GM23338 (cell line): ENCODE measurements around the gene ACTBL2. TPM values are rescaled to one million over a fixed set of nuclear protein-coding genes. Genes with fewer than 3 reads are reported as not detected.

Source experiments
- ATAC-seq: fragments of 200-7000 bp; cut with Tn5 transposase; 3 replicates; pipeline ENCODE4 v1.9.1; 2020
- DNase-seq: peaks from one replicate; pipeline ENCODE4 v3.0.0-alpha.2; 2015; ENCODE audit warnings: low spot score
- H2AFZ ChIP-seq: fragments of 200-600 bp; sonication (generic); 2 replicates; pipeline ENCODE4 v1.8.0; 2016; ENCODE audit warnings: antibody characterized with exemption, mild to moderate bottlenecking, moderate library complexity
- H3F3A ChIP-seq: fragments of 200-600 bp; sonication (generic); replicated peaks from 2 replicates; pipeline ENCODE4 v1.8.0; 2017; ENCODE audit warnings: antibody characterized with exemption, mixed run types, low read depth
- H3K27ac ChIP-seq: fragments of 200-600 bp; sonication (generic); 2 replicates; pipeline ENCODE4 v1.6.1; 2016; ENCODE audit warnings: low read depth
- H3K27me3 ChIP-seq: fragments of 200-600 bp; sonication (generic); 2 replicates; pipeline ENCODE4 v1.8.0; 2016; ENCODE audit warnings: mild to moderate bottlenecking, mixed run types, moderate library complexity; ENCODE audit not compliant: insufficient read depth
- H3K36me3 ChIP-seq: fragments of 200-600 bp; sonication (generic); 2 replicates; pipeline ENCODE4 v1.8.0; 2016; ENCODE audit warnings: mild to moderate bottlenecking; ENCODE audit not compliant: insufficient read depth
- H3K4me1 ChIP-seq: fragments of 200-600 bp; sonication (generic); 2 replicates; pipeline ENCODE4 v1.8.0; 2016; ENCODE audit warnings: mild to moderate bottlenecking, moderate library complexity; ENCODE audit not compliant: insufficient read depth
- H3K4me2 ChIP-seq: fragments of 200-600 bp; sonication (generic); 2 replicates; pipeline ENCODE4 v1.7.1; 2017; ENCODE audit warnings: mixed run types
- H3K4me3 ChIP-seq: fragments of 200-600 bp; sonication (generic); 2 replicates; pipeline ENCODE4 v1.6.1; 2016; ENCODE audit warnings: mixed run types
- H3K79me2 ChIP-seq: fragments of 200-600 bp; sonication (generic); replicated peaks from 2 replicates; pipeline ENCODE4 v1.8.0; 2017; ENCODE audit warnings: mild to moderate bottlenecking; ENCODE audit not compliant: insufficient read depth
- H3K9me2 ChIP-seq: fragments of 200-600 bp; sonication (generic); 2 replicates; pipeline ENCODE4 v1.8.0; 2017; ENCODE audit not compliant: insufficient read depth
- H4K20me1 ChIP-seq: fragments of 200-600 bp; sonication (generic); replicated peaks from 2 replicates; pipeline ENCODE4 v1.8.0; 2017; ENCODE audit warnings: mild to moderate bottlenecking; ENCODE audit not compliant: insufficient read depth
- H3K27ac Mint-ChIP-seq: 2 replicates; pipeline ENCODE4 v1.8.0; 2020; ENCODE audit warnings: inconsistent platforms, mild to moderate bottlenecking, moderate library complexity, mixed read lengths
- H3K27me3 Mint-ChIP-seq: 3 replicates; pipeline ENCODE4 v1.8.0; 2022; ENCODE audit warnings: low read depth, mild to moderate bottlenecking, moderate library complexity, mixed read lengths, inconsistent platforms; ENCODE audit not compliant: insufficient read depth, poor library complexity
- H3K36me3 Mint-ChIP-seq: 3 replicates; pipeline ENCODE4 v1.8.0; 2021; ENCODE audit warnings: low read depth, mild to moderate bottlenecking, inconsistent platforms, moderate library complexity, mixed read lengths
- H3K4me1 Mint-ChIP-seq: 3 replicates; pipeline ENCODE4 v1.8.0; 2020; ENCODE audit warnings: mild to moderate bottlenecking, inconsistent platforms, mixed read lengths
- H3K4me3 Mint-ChIP-seq: 3 replicates; pipeline ENCODE4 v1.8.0; 2021; ENCODE audit warnings: moderate library complexity, mild to moderate bottlenecking, inconsistent platforms, mixed read lengths
- H3K9me3 Mint-ChIP-seq: 3 replicates; pipeline ENCODE4 v1.8.0; 2020; ENCODE audit warnings: moderate library complexity, mild to moderate bottlenecking, inconsistent platforms, mixed read lengths
- EZH2 ChIP-seq: fragments of 200-600 bp; sonication (generic); IDR thresholded peaks from one replicate; pipeline ENCODE4 v1.8.0; 2017; ENCODE audit warnings: antibody characterized with exemption, mild to moderate bottlenecking, low read depth; ENCODE audit not compliant: unreplicated experiment
- POLR2AphosphoS5 ChIP-seq: IDR thresholded peaks from 2 replicates; pipeline ENCODE4 v1.6.1; 2016; ENCODE audit warnings: antibody characterized with exemption, low read depth
- polyA plus RNA-seq: library from polyadenylated mRNA; unstranded; fragments of >200 nt; fragmentation: Nextera tagmentation; extraction: Ambion mirVana; gene quantifications from 2 replicates; pipeline ENCODE4 v1.2.1, GENCODE V29; 2016
- total RNA-seq: library from RNA; depleted of rRNA; stranded (reverse); fragments of >200 nt; shearing (Covaris generic); gene quantifications from 2 replicates; pipeline ENCODE4 v1.2.3, GENCODE V29; 2014
- TF ChIP-seq, protein P1 (sequence below): fragments of 250-450 bp; sonication (Bioruptor Pico); IDR thresholded peaks from 2 replicates; pipeline ENCODE4 v1.5.0; 2020; ENCODE audit warnings: mild to moderate bottlenecking, moderate library complexity
- TF ChIP-seq, protein P2 (sequence below): IDR thresholded peaks from one replicate; pipeline ENCODE4 v1.6.1; 2018; ENCODE audit warnings: antibody characterized with exemption; ENCODE audit not compliant: unreplicated experiment
- TF ChIP-seq, protein P3 (sequence below): IDR thresholded peaks from 2 replicates; pipeline ENCODE4 v1.6.1; 2016; ENCODE audit warnings: antibody characterized with exemption

Gene ACTBL2
- total and polyA plus RNA-seq, 2 experiments from 2014 or later, result not detected

DNA sequence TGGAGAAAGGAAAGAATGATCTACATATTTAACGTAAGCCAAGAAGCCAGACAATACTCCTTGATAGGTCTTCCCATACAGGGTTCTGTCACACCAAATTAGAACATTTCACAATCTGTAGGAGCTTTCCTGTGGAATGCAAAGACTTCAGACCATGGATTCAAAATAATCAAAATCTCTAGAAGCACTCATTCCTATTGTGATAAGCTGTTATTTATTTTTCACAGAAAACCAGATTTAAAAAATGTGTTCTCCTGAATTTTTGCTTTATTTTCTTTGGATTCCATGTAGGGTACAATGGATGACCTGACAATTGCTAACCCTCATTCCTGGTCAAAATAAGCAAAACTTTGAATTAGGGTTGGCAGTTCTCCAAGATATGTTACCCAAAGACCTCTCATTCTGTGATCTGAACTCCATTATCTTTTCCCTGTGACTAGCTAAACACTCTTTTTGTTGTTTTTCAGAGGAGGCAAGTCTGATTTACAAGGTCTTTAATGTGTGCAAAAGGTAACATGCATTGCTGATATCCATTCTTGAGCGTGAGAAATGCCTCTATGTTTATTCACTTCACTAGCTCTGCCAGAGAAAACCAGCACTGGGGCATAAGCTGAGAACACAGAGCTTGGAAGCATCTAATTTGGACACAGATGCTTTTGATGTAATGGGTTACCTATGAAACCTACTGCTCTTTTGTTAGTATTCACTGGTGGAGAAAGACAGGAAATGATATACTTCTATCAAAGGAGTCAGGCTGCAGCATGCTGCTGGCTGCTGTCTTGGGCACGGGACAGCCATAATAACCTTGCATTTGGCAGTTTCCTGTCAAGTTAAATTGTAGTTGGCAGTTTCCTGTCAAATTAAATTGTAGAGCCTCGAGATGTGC lies 31.4 kb downstream of the ACTBL2 start (continued):
- TF ChIP-seq, protein P1, sequence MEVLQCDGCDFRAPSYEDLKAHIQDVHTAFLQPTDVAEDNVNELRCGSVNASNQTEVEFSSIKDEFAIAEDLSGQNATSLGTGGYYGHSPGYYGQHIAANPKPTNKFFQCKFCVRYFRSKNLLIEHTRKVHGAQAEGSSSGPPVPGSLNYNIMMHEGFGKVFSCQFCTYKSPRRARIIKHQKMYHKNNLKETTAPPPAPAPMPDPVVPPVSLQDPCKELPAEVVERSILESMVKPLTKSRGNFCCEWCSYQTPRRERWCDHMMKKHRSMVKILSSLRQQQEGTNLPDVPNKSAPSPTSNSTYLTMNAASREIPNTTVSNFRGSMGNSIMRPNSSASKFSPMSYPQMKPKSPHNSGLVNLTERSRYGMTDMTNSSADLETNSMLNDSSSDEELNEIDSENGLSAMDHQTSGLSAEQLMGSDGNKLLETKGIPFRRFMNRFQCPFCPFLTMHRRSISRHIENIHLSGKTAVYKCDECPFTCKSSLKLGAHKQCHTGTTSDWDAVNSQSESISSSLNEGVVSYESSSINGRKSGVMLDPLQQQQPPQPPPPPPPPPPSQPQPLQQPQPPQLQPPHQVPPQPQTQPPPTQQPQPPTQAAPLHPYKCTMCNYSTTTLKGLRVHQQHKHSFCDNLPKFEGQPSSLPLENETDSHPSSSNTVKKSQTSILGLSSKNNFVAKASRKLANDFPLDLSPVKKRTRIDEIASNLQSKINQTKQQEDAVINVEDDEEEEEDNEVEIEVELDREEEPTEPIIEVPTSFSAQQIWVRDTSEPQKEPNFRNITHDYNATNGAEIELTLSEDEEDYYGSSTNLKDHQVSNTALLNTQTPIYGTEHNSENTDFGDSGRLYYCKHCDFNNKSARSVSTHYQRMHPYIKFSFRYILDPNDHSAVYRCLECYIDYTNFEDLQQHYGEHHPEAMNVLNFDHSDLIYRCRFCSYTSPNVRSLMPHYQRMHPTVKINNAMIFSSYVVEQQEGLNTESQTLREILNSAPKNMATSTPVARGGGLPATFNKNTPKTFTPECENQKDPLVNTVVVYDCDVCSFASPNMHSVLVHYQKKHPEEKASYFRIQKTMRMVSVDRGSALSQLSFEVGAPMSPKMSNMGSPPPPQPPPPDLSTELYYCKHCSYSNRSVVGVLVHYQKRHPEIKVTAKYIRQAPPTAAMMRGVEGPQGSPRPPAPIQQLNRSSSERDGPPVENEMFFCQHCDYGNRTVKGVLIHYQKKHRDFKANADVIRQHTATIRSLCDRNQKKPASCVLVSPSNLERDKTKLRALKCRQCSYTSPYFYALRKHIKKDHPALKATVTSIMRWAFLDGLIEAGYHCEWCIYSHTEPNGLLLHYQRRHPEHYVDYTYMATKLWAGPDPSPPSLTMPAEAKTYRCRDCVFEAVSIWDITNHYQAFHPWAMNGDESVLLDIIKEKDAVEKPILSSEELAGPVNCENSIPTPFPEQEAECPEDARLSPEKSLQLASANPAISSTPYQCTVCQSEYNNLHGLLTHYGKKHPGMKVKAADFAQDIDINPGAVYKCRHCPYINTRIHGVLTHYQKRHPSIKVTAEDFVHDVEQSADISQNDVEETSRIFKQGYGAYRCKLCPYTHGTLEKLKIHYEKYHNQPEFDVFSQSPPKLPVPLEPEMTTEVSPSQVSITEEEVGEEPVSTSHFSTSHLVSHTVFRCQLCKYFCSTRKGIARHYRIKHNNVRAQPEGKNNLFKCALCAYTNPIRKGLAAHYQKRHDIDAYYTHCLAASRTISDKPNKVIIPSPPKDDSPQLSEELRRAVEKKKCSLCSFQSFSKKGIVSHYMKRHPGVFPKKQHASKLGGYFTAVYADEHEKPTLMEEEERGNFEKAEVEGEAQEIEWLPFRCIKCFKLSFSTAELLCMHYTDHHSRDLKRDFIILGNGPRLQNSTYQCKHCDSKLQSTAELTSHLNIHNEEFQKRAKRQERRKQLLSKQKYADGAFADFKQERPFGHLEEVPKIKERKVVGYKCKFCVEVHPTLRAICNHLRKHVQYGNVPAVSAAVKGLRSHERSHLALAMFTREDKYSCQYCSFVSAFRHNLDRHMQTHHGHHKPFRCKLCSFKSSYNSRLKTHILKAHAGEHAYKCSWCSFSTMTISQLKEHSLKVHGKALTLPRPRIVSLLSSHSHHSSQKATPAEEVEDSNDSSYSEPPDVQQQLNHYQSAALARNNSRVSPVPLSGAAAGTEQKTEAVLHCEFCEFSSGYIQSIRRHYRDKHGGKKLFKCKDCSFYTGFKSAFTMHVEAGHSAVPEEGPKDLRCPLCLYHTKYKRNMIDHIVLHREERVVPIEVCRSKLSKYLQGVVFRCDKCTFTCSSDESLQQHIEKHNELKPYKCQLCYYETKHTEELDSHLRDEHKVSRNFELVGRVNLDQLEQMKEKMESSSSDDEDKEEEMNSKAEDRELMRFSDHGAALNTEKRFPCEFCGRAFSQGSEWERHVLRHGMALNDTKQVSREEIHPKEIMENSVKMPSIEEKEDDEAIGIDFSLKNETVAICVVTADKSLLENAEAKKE (CRISPR knock-in tag), result no peak

DNA sequence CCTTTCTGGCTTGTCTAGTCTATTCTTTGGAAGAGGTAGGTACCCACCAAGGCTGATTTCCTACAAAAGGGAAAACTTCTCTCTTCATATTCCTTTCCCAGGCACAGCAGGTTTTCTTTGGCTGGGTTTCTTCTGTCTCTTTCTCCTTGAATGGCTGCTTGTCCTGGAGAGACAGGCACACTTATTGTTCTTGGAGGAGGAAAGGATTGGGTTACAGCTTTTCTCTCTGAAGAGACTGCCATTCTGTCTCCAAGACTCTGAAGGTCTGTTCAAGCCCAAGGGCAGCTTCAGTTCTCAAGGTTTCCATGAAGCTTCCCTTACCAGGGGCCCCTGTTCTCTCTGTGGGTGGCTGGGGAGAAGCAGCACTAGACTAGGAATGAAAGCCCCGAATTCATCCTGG lies 33.9 kb downstream of the ACTBL2 start:
- H2AFZ ChIP-seq, result peak overlapping the region; percentile 59; the same call in 1 of the 2 replicates
- H3K4me1 Mint-ChIP-seq, result no peaks in the 10 kb centered on the region; the same call in 2 of the 3 replicates
- H3K9me3 Mint-ChIP-seq, result no peaks in the 10 kb centered on the region
- H3K27ac Mint-ChIP-seq, result no peak overlapping the region
- ATAC-seq (no peak), DNase-seq (no peak)
- H3K4me3 ChIP-seq, result no peak overlapping the region
- no peaks in the 10 kb centered on the region for H3K79me2 ChIP-seq
- no peaks in the 10 kb centered on the region for H3K36me3 Mint-ChIP-seq
- H3K27me3 Mint-ChIP-seq, result peaks cover 6% of the 10 kb centered on the region
- H3K9me2 ChIP-seq, result peaks cover 10% of the 10 kb centered on the region
- no peak overlapping the region for H3K27ac ChIP-seq
- H3K4me3 Mint-ChIP-seq, result no peak overlapping the region
- no peaks in the 10 kb centered on the region for H3K27me3 ChIP-seq
- H3F3A ChIP-seq, result no peaks in the 10 kb centered on the region
- no peaks in the 10 kb centered on the region for H3K36me3 ChIP-seq
- H3K4me2 ChIP-seq, result no peak overlapping the region
- H4K20me1 ChIP-seq, result no peaks in the 10 kb centered on the region; the same call in 1 of the 2 replicates
- no peaks in the 10 kb centered on the region for H3K4me1 ChIP-seq
- TF ChIP-seq, protein P2, sequence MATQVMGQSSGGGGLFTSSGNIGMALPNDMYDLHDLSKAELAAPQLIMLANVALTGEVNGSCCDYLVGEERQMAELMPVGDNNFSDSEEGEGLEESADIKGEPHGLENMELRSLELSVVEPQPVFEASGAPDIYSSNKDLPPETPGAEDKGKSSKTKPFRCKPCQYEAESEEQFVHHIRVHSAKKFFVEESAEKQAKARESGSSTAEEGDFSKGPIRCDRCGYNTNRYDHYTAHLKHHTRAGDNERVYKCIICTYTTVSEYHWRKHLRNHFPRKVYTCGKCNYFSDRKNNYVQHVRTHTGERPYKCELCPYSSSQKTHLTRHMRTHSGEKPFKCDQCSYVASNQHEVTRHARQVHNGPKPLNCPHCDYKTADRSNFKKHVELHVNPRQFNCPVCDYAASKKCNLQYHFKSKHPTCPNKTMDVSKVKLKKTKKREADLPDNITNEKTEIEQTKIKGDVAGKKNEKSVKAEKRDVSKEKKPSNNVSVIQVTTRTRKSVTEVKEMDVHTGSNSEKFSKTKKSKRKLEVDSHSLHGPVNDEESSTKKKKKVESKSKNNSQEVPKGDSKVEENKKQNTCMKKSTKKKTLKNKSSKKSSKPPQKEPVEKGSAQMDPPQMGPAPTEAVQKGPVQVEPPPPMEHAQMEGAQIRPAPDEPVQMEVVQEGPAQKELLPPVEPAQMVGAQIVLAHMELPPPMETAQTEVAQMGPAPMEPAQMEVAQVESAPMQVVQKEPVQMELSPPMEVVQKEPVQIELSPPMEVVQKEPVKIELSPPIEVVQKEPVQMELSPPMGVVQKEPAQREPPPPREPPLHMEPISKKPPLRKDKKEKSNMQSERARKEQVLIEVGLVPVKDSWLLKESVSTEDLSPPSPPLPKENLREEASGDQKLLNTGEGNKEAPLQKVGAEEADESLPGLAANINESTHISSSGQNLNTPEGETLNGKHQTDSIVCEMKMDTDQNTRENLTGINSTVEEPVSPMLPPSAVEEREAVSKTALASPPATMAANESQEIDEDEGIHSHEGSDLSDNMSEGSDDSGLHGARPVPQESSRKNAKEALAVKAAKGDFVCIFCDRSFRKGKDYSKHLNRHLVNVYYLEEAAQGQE, result no peak
- TF ChIP-seq EZH2, result no peak
- TF ChIP-seq POLR2AphosphoS5, result no peak
- TF ChIP-seq, protein P3, sequence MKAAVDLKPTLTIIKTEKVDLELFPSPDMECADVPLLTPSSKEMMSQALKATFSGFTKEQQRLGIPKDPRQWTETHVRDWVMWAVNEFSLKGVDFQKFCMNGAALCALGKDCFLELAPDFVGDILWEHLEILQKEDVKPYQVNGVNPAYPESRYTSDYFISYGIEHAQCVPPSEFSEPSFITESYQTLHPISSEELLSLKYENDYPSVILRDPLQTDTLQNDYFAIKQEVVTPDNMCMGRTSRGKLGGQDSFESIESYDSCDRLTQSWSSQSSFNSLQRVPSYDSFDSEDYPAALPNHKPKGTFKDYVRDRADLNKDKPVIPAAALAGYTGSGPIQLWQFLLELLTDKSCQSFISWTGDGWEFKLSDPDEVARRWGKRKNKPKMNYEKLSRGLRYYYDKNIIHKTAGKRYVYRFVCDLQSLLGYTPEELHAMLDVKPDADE, result no peak
